Breast epithelium (tissue), 4 donors: ENCODE measurements around the gene SLC49A4. TPM values are rescaled to one million over a fixed set of nuclear protein-coding genes. Genes with fewer than 3 reads are reported as not detected.

ENCODE experiments used
- DNase-seq, 2 donors: peaks; one replicate each; pipeline ENCODE4 v3.0.0-alpha.2; 2019; ENCODE audit warnings: low spot score in 2 of 2
- H3K27ac ChIP-seq, 2 donors: fragments of 200-600 bp; sonication (generic) in 1 of 2; one replicate each; pipeline ENCODE4 v1.5.1; 2016 to 2019; ENCODE audit warnings: mild to moderate bottlenecking in 1 of 2
- H3K27me3 ChIP-seq, 2 donors: fragments of 200-600 bp; sonication (generic) in 1 of 2; one replicate each; pipeline versions ENCODE4 v1.5.1 to v1.6.0; 2017 to 2019; ENCODE audit warnings: control low read depth in 1 of 2, mild to moderate bottlenecking in 1 of 2
- H3K36me3 ChIP-seq: fragments of 200-600 bp; one replicate; pipeline ENCODE4 v1.5.1; 2019
- H3K4me1 ChIP-seq, 2 donors: fragments of 200-600 bp; sonication (generic); one replicate each; pipeline ENCODE4 v1.5.1; 2016 to 2019; ENCODE audit warnings: control low read depth in 1 of 2
- H3K4me3 ChIP-seq, 3 donors: fragments of 200-600 bp; sonication (generic); 1 replicate in 2 of 3; 2 replicates in 1 of 3; pipeline ENCODE4 v1.5.1; 2016 to 2019; ENCODE audit warnings: mild to moderate bottlenecking in 3 of 3, moderate library complexity in 2 of 3
- H3K9me3 ChIP-seq, 2 donors: fragments of 200-600 bp; sonication (generic) in 1 of 2; one replicate each; pipeline ENCODE4 v1.5.1; 2016 to 2019; ENCODE audit warnings: control low read depth in 1 of 2
- CTCF ChIP-seq, 3 donors: fragments of 450-650 bp; IDR thresholded peaks; one replicate each; pipeline ENCODE4 v1.5.1; 2016 to 2017; ENCODE audit warnings: antibody characterized with exemption in 3 of 3, mild to moderate bottlenecking in 3 of 3, moderate library complexity in 3 of 3
- POLR2A ChIP-seq: fragments of 450-650 bp; IDR thresholded peaks from one replicate; pipeline ENCODE4 v1.6.1; 2016; ENCODE audit warnings: antibody characterized with exemption, mild to moderate bottlenecking, moderate library complexity
- POLR2AphosphoS5 ChIP-seq, 3 donors: sonication (generic); formaldehyde crosslinking; IDR thresholded peaks; one replicate each; pipeline ENCODE4 v1.6.1; 2017; ENCODE audit warnings: antibody characterized with exemption in 3 of 3
- intact Hi-C: fragments of 100-400 bp; cut with DNase I; formaldehyde crosslinking; loops from one replicate; pipeline ENCODE4 v1.15.1; 2023; ENCODE audit warnings: low total_unique reads
- total RNA-seq, 3 donors: library from RNA; depleted of rRNA; stranded (reverse); fragments of >200 nt; gene quantifications; one replicate each; pipeline ENCODE4 v1.1.0, GENCODE V29; 2016

Gene SLC49A4
- total RNA-seq, 3 donors from 2014 or later = 14.1 to 17.7 (median 17.6) TPM

- no peak overlapping the region for H3K4me3 ChIP-seq
Measured at GRCh38 chr3:122882361-122882947, 87.6 kb downstream of the SLC49A4 start.

GRCh38 chr3:122886251-122886650 lies 91.4 kb downstream of the SLC49A4 start:
- H3K27me3 ChIP-seq = no peaks in the 10 kb centered on the region
- intact Hi-C loops = no loop called here

More at GRCh38 chr3:122882361-122882947, 87.6 kb downstream of the SLC49A4 start:
- no peak for DNase-seq
- no peaks in the 10 kb centered on the region for H3K36me3 ChIP-seq
- TF ChIP-seq POLR2AphosphoS5 (IDR thresholded peaks at IDR 0.05) = no peak
- TF ChIP-seq CTCF (IDR thresholded peaks at IDR 0.05) = no peak
- TF ChIP-seq POLR2A = no peak
- H3K27ac ChIP-seq = no peak overlapping the region
- intact Hi-C loops = no loop called here
- H3K27me3 ChIP-seq = no peaks in the 10 kb centered on the region
- H3K4me1 ChIP-seq = no peaks in the 10 kb centered on the region
- H3K9me3 ChIP-seq = no peaks in the 10 kb centered on the region

GRCh38 chr3:122886946-122887345 lies 92.1 kb downstream of the SLC49A4 start:
- Histone ChIP-seq H3K9me3 (no peaks in the 10 kb centered on the region), H3K4me1 (no peaks in the 10 kb centered on the region)

More at GRCh38 chr3:122886251-122886650, 91.4 kb downstream of the SLC49A4 start:
- no peak overlapping the region for H3K27ac ChIP-seq
- no peak overlapping the region for H3K4me3 ChIP-seq
- DNase-seq = no peak
- TF ChIP-seq CTCF (IDR thresholded peaks at IDR 0.05) (no peak), POLR2AphosphoS5 (IDR thresholded peaks at IDR 0.05) (no peak), POLR2A (no peak)
- no peaks in the 10 kb centered on the region for H3K4me1 ChIP-seq
- H3K9me3 ChIP-seq = no peaks in the 10 kb centered on the region
- no peaks in the 10 kb centered on the region for H3K36me3 ChIP-seq

GRCh38 chr3:122890077-122890719 lies 95.3 kb downstream of the SLC49A4 start:
- Histone ChIP-seq H3K27ac (no peak overlapping the region), H3K9me3 (no peaks in the 10 kb centered on the region), H3K27me3 (no peaks in the 10 kb centered on the region), H3K36me3 (no peaks in the 10 kb centered on the region), H3K4me3 (no peak overlapping the region), H3K4me1 (no peaks in the 10 kb centered on the region)
- TF ChIP-seq CTCF (IDR thresholded peaks at IDR 0.05) (no peak), POLR2A (no peak), POLR2AphosphoS5 (IDR thresholded peaks at IDR 0.05) (no peak)
- intact Hi-C loops = no loop called here
- peak in 1 of 2 donors; percentile 67 for DNase-seq

More at GRCh38 chr3:122886946-122887345, 92.1 kb downstream of the SLC49A4 start:
- intact Hi-C loops = no loop called here
- Histone ChIP-seq H3K36me3 (no peaks in the 10 kb centered on the region), H3K27me3 (no peaks in the 10 kb centered on the region), H3K27ac (no peak overlapping the region), H3K4me3 (no peak overlapping the region)
- no peak for DNase-seq
- TF ChIP-seq POLR2A (no peak), POLR2AphosphoS5 (IDR thresholded peaks at IDR 0.05) (no peak), CTCF (IDR thresholded peaks at IDR 0.05) (no peak)

GRCh38 chr3:122890720-122891220 lies 95.9 kb downstream of the SLC49A4 start:
- Histone ChIP-seq H3K36me3 (no peaks in the 10 kb centered on the region), H3K9me3 (no peaks in the 10 kb centered on the region), H3K27me3 (no peaks in the 10 kb centered on the region), H3K4me3 (no peak overlapping the region), H3K27ac (no peak overlapping the region), H3K4me1 (no peaks in the 10 kb centered on the region)
- intact Hi-C loops = no loop called here
- DNase-seq = no peak
- TF ChIP-seq POLR2A (no peak), CTCF (IDR thresholded peaks at IDR 0.05) (no peak), POLR2AphosphoS5 (IDR thresholded peaks at IDR 0.05) (no peak)
